Measurements from ENCODE around the gene CLEC18A.
A peak's percentile ranks its signal among the peaks of the same experiment; 100 is the strongest.
"Not testable (repeated sequence)": the region's sequence is repeated elsewhere in the genome, so short reads cannot be mapped to it uniquely, and the experiment has no call there.

CLEC18A gene

DNA sequence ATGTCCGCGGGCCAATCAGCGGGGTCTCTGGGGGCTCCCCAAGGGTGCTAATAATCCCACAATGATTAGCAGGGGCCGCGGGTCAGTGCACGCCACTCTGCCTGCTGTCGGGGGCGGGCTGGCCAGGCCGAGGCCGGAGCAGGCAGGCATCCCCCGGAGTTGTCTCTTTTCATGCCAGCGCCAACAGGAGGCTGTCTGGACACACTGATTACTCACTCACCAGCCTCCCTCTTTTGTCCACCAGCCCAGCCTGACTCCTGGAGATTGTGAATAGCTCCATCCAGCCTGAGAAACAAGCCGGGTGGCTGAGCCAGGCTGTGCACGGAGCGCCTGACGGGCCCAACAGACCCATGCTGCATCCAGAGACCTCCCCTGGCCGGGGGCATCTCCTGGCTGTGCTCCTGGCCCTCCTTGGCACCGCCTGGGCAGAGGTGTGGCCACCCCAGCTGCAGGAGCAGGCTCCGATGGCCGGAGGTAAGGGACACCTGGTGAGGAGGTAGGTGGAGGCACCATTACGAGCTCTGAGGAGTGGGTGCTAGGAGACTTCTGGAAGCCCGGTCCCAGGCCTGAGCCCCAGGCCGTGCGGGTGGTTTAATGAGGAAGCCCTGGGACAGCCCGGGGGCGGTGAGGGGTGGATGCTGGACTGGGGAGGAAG lies at the start of gene CLEC18A:
TSS of gene CLEC18A (plus strand) at position 318 of the 655 bp plus-strand sequence. CDS start at position 351, 33 bp downstream.
- DNase-seq (ENCODE audit: low read depth, low spot score) = not testable (repeated sequence)

DNA sequence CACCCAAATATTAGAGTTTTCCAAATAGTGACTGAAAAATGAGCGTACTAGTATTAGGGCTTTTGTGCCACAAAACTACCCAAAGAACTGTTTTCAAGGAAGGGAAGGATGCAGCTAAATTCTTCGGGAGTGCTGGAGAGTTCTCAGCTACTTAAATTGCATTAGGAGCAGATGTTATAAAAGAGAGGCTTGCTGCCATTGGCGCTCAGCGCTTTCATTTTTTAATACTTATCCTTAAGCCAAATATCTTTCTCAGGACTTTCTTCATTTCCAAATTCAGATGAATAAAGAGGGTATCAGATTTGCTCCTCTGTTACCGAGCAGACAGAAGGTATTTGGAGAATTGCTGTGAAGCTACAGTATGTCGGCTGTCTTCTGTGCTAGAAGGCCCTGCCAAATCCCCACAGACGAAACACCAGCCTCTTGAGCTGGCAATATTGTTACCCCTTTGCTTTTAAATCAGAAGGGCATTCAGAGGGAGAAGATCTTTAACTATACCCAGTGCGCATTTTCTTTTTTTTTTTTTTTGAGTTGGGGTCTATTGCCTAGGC lies 47.2 kb upstream of the CLEC18A start:
- no peak for DNase-seq (ENCODE audit: low read depth, low spot score)

DNA sequence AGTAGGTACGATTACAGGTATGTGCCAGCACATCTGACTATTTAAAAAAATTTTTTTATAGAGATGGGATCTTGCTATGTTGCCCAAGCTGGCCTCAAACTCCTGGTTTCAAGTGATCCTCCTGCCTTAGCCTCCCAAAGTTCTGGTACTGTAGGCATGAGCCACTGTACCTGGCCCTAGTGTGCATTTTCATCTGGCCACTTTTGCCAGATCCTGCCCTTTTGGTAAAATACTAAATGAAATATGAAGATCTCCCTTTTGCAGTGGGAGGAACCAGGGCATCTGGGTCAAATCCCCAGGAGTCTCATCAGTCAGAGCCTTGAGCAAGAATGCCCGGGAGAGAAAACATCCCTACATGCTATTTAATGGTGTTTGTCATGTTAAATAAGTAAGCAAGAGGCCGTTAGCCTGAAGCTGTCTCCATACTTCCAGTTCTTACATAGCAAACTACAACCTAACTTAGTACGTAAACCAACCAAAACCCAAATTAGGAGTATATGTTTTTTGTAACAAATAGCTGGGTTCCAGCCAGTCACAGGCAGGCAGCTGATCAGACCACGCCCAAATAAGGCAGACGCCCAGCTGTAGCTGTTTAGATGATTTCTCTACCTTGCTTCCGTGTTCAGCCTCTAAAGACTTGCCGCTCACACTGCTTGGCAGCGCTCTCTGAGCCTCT lies 46.5 kb upstream of the CLEC18A start:
- DNase-seq (ENCODE audit: low read depth, low spot score) = peak; percentile 65

GRCh38 chr16:69905171-69905555 lies 46.0 kb upstream of the CLEC18A start:
- no peak for DNase-seq (ENCODE audit: low read depth, low spot score)

GRCh38 chr16:69906838-69907401 lies 44.2 kb upstream of the CLEC18A start:
- DNase-seq (ENCODE audit: low read depth, low spot score) = no peak

GRCh38 chr16:69909043-69909442 lies 42.1 kb upstream of the CLEC18A start:
- DNase-seq (ENCODE audit: low read depth, low spot score) = no peak

DNA sequence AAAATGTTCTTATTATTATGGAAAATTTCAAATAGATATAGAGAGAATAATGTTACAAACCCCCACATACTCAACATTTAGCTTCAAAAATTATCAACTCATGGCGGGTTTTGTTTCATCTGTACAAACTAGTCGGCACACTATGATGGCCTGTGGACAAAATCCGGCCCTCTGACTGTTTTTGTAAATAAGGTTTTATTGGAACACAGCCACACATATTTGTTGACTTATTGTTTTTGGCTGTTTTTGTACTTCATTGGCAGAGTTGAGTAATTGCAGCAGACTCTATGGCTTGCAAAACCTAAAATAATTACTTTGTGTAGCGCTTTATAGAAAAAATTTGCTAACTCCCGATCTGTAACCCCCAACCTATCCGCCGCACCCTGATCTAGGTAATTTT lies 41.4 kb upstream of the CLEC18A start:
- DNase-seq (ENCODE audit: low read depth, low spot score) = no peak

- no peak for DNase-seq (ENCODE audit: low read depth, low spot score)
Measured at GRCh38 chr16:69910964-69911363, 40.2 kb upstream of the CLEC18A start.

DNA sequence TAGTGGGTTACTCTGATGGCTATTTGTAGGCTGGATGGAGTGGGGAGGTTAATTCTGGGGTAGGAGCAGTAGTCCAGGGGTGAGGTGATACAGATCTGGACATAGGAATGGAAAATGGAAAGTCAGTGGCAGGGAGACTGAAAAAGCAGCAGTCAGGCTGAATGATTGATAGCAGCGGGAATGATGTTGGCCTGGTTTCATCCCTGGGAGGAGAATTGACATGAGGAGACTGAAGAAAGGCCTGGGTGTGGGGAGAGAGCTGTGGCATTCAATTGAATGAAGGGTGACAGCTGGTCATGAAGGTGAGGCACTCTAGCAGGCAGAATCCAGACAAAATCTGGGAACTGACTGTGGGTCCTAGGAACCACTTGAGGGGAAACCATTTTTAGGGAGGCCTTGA lies 34.7 kb upstream of the CLEC18A start:
- DNase-seq (ENCODE audit: low read depth, low spot score) = no peak

DNA sequence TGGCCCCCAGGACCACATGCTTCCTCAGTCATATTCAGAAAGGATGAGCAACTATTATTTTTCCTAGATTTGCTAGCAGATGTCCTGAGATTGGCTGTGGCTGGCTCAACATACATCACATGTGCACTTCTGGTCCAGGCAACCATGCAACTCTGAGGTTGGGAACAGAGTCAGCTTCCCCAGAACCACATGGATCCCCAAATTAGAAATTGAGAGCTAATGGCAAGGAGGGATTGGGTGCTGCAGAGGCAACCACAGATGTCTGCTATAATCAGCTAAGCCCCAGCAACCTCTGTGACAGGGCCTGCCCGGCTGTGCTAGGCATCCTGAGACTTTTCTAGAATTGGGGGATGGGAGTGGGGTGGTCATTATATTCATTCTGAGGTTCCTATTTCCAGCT lies 33.8 kb upstream of the CLEC18A start:
- DNase-seq (ENCODE audit: low read depth, low spot score) = no peak

GRCh38 chr16:69917739-69918138 lies 33.4 kb upstream of the CLEC18A start:
- peak; percentile 42 for DNase-seq (ENCODE audit: low read depth, low spot score)

DNA sequence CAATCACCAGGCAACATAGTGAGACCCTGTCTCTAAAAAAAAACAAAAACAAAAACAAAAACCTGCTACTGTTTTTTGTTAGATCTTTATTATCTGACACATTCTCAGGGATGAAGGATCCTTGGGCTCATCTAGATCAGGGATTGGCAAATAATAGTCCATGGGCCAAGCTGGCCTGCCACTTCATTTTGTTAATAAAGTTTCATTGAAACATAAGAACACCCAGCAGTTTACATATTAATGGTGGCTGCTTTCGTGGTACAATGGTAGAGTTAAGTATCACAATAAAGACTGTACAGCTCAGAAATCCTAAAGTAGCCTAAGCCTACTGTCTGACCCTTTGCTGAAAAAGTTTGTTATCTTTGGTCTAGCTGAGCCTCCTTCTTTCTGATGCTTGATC lies 32.9 kb upstream of the CLEC18A start:
- no peak for DNase-seq (ENCODE audit: low read depth, low spot score)

DNA sequence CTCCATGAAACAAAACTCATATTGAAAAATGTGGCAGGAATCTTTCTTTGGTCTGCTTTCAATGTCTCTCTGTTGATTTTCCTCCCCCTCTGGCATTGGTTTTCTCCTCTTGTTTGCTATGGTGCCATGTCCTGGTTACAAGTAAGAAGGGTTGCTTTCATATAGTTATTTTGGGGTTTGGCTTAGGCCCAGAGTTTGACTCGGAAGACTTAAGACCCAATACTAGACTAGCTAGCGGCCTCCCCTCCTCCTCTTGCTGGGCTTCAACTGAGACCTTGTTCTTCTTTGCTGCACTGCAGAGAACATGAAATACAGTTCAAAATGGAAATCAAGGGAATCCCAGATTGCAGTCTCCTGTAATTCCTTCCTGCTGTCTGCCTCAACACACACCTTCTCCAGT lies 30.0 kb upstream of the CLEC18A start:
- no peak for DNase-seq (ENCODE audit: low read depth, low spot score)

DNA sequence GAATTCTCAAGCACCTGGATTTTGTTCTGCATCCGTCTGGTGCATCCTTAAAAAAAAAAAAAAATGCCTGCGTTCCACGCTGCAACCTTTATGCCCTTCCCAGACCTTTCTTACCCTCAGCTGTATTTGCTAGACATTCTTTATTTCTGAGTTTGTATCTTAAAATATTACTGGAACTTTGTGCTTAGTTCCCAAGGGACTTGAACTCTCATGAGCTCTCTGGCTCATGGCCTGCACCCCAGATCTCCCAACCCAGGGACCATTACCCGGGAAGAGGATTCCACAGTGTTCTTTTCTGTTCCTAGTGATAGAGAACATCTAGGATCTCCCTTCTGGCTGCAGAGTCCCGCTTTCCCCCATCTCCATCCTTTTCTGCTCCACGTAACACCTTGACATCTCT lies 28.9 kb upstream of the CLEC18A start:
- DNase-seq (ENCODE audit: low read depth, low spot score) = no peak

- no peak for DNase-seq (ENCODE audit: low read depth, low spot score)
Measured at GRCh38 chr16:69924041-69924775, 26.9 kb upstream of the CLEC18A start.

GRCh38 chr16:69924777-69925191 lies 26.4 kb upstream of the CLEC18A start:
- DNase-seq (ENCODE audit: low read depth, low spot score) = no peak

DNA sequence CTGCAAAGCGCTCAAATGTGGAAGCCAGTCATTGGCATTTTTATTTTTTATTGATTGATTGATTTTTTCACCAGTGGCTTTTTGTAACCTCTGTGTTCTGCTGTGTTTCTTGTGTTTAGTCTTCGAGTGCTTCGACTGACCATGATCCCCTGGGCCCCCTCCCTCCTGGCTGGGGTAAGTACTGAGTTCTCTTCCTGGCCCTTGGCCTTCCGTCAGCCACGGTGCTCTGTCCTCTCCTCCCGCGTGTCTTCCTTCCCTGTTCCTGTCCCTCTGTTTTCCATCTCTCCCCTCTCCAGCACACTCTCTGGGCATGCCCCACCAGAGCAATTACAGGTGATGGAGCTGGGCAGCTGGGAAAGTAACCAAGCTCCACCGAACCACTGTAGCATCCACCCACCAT lies 25.8 kb upstream of the CLEC18A start:
- DNase-seq (ENCODE audit: low read depth, low spot score) = no peak

GRCh38 chr16:69926241-69926640 lies 24.9 kb upstream of the CLEC18A start:
- no peak for DNase-seq (ENCODE audit: low read depth, low spot score)

- DNase-seq (ENCODE audit: low read depth, low spot score) = no peak
Measured at GRCh38 chr16:69927056-69927757, 23.9 kb upstream of the CLEC18A start.

DNA sequence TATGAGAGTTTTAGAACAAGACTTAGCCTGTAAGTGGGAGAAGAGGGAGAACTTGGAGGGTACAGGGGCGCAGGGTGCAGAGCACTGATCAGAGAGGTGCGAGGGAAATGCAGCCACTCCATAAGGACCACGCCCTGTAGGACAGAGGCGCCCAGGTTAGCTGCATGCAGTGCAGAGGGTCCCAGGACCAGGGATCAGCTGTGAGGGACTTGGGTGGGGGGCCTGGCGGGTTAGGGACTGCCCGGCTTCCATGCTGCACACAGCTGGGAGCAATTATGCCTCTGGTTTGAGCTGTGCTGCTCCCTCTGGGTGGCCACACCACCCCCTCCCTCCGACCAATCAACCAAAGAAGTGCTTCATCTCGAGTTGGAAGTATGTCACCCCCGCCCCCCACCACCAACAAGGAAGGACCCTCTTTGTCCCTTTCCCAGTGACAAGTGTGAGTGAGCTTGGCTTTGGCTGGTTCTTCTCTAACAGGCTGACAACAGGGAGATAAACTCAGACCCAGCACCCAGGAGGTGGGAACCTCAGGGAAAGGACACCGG lies 22.2 kb upstream of the CLEC18A start:
- DNase-seq (ENCODE audit: low read depth, low spot score) = no peak

GRCh38 chr16:69929480-69929879 lies 21.7 kb upstream of the CLEC18A start:
- no peak for DNase-seq (ENCODE audit: low read depth, low spot score)

All from iPS DF 19.7 (cell line).